Heart left ventricle (tissue), 16 donors: ENCODE data around the gene IQUB. TPM values are rescaled to one million over a fixed set of nuclear protein-coding genes. Genes with fewer than 3 reads are reported as not detected.

Source experiments
- ATAC-seq, 4 donors: fragments of 200-7000 bp; cut with Tn5 transposase; one replicate each; pipeline ENCODE4 v1.9.1; 2020 to 2022; ENCODE audit warnings: moderate library complexity in 4 of 4, mild to moderate bottlenecking in 3 of 4, moderate number of reproducible peaks in 1 of 4
- DNase-seq, 5 donors: peaks; one replicate each; pipeline ENCODE4 v3.0.0-alpha.2; 2020
- H3K27ac ChIP-seq, 12 donors: fragments of 200-600 bp; sonication (generic) in 4 of 12; one replicate each; pipeline versions ENCODE4 v1.5.0 to v1.8.0; 2016 to 2022; ENCODE audit warnings: mild to moderate bottlenecking in 2 of 12
- H3K27me3 ChIP-seq, 9 donors: fragments of 200-600 bp; sonication (generic) in 2 of 9; one replicate each; pipeline versions ENCODE4 v1.5.1 to v1.8.0; 2016 to 2022; ENCODE audit warnings: mild to moderate bottlenecking in 3 of 9
- H3K36me3 ChIP-seq, 9 donors: fragments of 200-600 bp; sonication (generic) in 2 of 9; one replicate each; pipeline versions ENCODE4 v1.5.0 to v1.8.0; 2018 to 2022; ENCODE audit warnings: mild to moderate bottlenecking in 2 of 9
- H3K4me1 ChIP-seq, 12 donors: fragments of 200-600 bp; sonication (generic) in 4 of 12; one replicate each; pipeline versions ENCODE4 v1.5.0 to v1.8.0; 2016 to 2022; ENCODE audit warnings: mild to moderate bottlenecking in 3 of 12
- H3K4me3 ChIP-seq, 12 donors: fragments of 200-600 bp; sonication (generic) in 4 of 12; one replicate each; pipeline versions ENCODE4 v1.5.0 to v1.8.0; 2017 to 2022; ENCODE audit warnings: mild to moderate bottlenecking in 9 of 12, moderate library complexity in 4 of 12
- H3K9me3 ChIP-seq, 12 donors: fragments of 200-600 bp; sonication (generic) in 4 of 12; one replicate each; pipeline versions ENCODE4 v1.5.0 to v1.8.0; 2016 to 2022; ENCODE audit warnings: mild to moderate bottlenecking in 1 of 12
- CTCF ChIP-seq, 12 donors: fragments of 200-600 bp; sonication (generic) in 4 of 12; IDR thresholded peaks; one replicate each; pipeline versions ENCODE4 v1.5.0 to v1.8.0; 2018 to 2022; ENCODE audit warnings: antibody characterized with exemption in 12 of 12, mild to moderate bottlenecking in 5 of 12
- POLR2A ChIP-seq, 2 donors: fragments of 450-650 bp; IDR thresholded peaks; one replicate each; pipeline ENCODE4 v1.6.1; 2017; ENCODE audit warnings: antibody characterized with exemption in 2 of 2, mild to moderate bottlenecking in 2 of 2, moderate library complexity in 2 of 2
- WGBS, 4 donors: extraction: QIAGEN DNeasy Blood & Tissue Kit in 2 of 4; methylation state at CpG; one replicate each; pipeline versions ENCODE4 v1.1.5 to v1.1.7; 2013 to 2018; 5-methylcytosine and 5-hydroxymethylcytosine counted together
- intact Hi-C, 10 donors: fragments of 100-400 bp; cut with DNase I; formaldehyde crosslinking; loops; one replicate each; pipeline versions ENCODE4 v1.11.1 to v1.14.2; 2022
- polyA plus RNA-seq, 2 donors: library from polyadenylated mRNA; stranded (reverse); fragments of 200-250 nt; gene quantifications; one replicate each; pipeline ENCODE4 v1.2.3, GENCODE V29; 2013
- total RNA-seq, 9 donors: library from RNA; depleted of rRNA in 2 of 9; stranded (reverse); fragments of >200 nt in 2 of 9; fragmentation: NEBNext Ultra II Directional in 3 of 9; extraction: Animal tissue kit (Norgen Biotek cat#: 25700) in 3 of 9; gene quantifications; one replicate each; pipeline versions ENCODE4 v1.1.0 to v1.2.4, GENCODE V29; 2016 to 2023
- donor health status: ischemic (EF 13 %, LVEDD 7.1; RV severe dilation, severe dysfunction).
- donor health status: healthy with polysubstance abuse.
- donor health status: DM: no; HTN: yes; CAD: no.
- donor health status: DM: no; HTN: no; CAD: no.
- donor health status: ischemic (EF 25% LVEDD 6.9; RV normal size, moderate dysfunction).
- donor health status: ischemic (EF 25% LVEDD 5.7; RV mildly dilated, moderate dysfunction).
- donor health status: healthy.
- donor health status: DM: yes; HTN: yes; CAD: no.
- donor health status: ischemic (EF 35%, LVEDD 5.7; RV mildly dilated, moderate dysfunction).
- donor health status: nonischemic (EF 11% LVEDD 7.7; RV severe dilation, severe dysfunction).
- donor health status: DM: yes; HTN: yes; CAD: no.
- donor health status: PGD.
- donor health status: ischemic (EF 29% LVEDD 5.4; RV normal size, mild dysfunction).
- donor health status: nonischemic (EF 23%, LVEDD 6.1; RV moderate dilation, normal function).

IQUB gene
- total and polyA plus RNA-seq, 11 donors = 0.19 to 1.3 (median 0.55) TPM; not detected in 1

GRCh38 chr7:123425246-123425645 lies 109.1 kb downstream of the IQUB start:
- intact Hi-C loops = no loop called here
- H3K9me3 ChIP-seq = peaks cover 0 to 25% (median 5%) of the 10 kb centered on the region in 12 donors
- DNase-seq (no peak), ATAC-seq (no peak)
- H3K27me3 ChIP-seq = no peaks in the 10 kb centered on the region
- H3K4me3 ChIP-seq = no peak overlapping the region
- no peaks in the 10 kb centered on the region for H3K36me3 ChIP-seq
- H3K4me1 ChIP-seq = no peaks in the 10 kb centered on the region
- no peak overlapping the region for H3K27ac ChIP-seq
- TF ChIP-seq CTCF (IDR thresholded peaks at IDR 0.05) (no peak), POLR2A (IDR thresholded peaks at IDR 0.05) (no peak)

- no peak overlapping the region for H3K4me3 ChIP-seq
- peaks cover 0 to 25% (median 3%) of the 10 kb centered on the region in 12 donors for H3K9me3 ChIP-seq
- H3K27ac ChIP-seq = no peak overlapping the region
- no peaks in the 10 kb centered on the region for H3K27me3 ChIP-seq
- DNase-seq (no peak), ATAC-seq (no peak)
- no peak for TF ChIP-seq CTCF (IDR thresholded peaks at IDR 0.05)
- no peak for TF ChIP-seq POLR2A (IDR thresholded peaks at IDR 0.05)
- no peaks in the 10 kb centered on the region for H3K4me1 ChIP-seq
- no peaks in the 10 kb centered on the region for H3K36me3 ChIP-seq
- intact Hi-C loops = no loop called here
These were observed 109.9 kb downstream of the IQUB start for GRCh38 chr7:123424463-123424862.

GRCh38 chr7:123423622-123424021 lies 110.8 kb downstream of the IQUB start:
- Histone ChIP-seq H3K4me1 (no peaks in the 10 kb centered on the region), H3K4me3 (no peak overlapping the region), H3K9me3 (peaks cover 0 to 25% (median 3%) of the 10 kb centered on the region in 12 donors), H3K27me3 (no peaks in the 10 kb centered on the region), H3K36me3 (no peaks in the 10 kb centered on the region), H3K27ac (no peak overlapping the region)
- intact Hi-C loops = no loop called here
- no peak for DNase-seq
- 83 to 89% (median 85%) methylated on average over 2 of the region's 2 CpGs for WGBS, 4 donors
- no peak for ATAC-seq
- TF ChIP-seq CTCF (IDR thresholded peaks at IDR 0.05) (no peak), POLR2A (IDR thresholded peaks at IDR 0.05) (no peak)

- intact Hi-C loops = no loop called here
- Histone ChIP-seq H3K4me3 (no peak overlapping the region), H3K36me3 (no peaks in the 10 kb centered on the region), H3K9me3 (peaks cover 0 to 13% (median 5%) of the 10 kb centered on the region in 12 donors), H3K27ac (no peak overlapping the region), H3K4me1 (no peaks in the 10 kb centered on the region), H3K27me3 (no peaks in the 10 kb centered on the region)
- ATAC-seq (no peak), DNase-seq (no peak)
- TF ChIP-seq POLR2A (IDR thresholded peaks at IDR 0.05) = no peak
- TF ChIP-seq CTCF (IDR thresholded peaks at IDR 0.05) = no peak
- 84 to 91% (median 90%) methylated on average over 2 of the region's 2 CpGs for WGBS, 4 donors
These were observed 116.8 kb downstream of the IQUB start for GRCh38 chr7:123417580-123417979.
